DND-41 (cell line): ENCODE measurements around the gene CD79B.

Experiments used
- CTCF ChIP-seq: IDR thresholded peaks from 2 replicates; pipeline ENCODE4 v1.5.1; 2012; ENCODE audit warnings: borderline replicate concordance, low read length, moderate library complexity, mild to moderate bottlenecking; ENCODE audit not compliant: poor library complexity, severe bottlenecking; ENCODE audit errors: extremely low read depth
- EZH2 ChIP-seq: IDR thresholded peaks from 3 replicates; pipeline ENCODE4 v1.6.1; 2012; ENCODE audit warnings: borderline replicate concordance, low read depth, mild to moderate bottlenecking, moderate library complexity, low read length, inconsistent platforms; ENCODE audit not compliant: severe bottlenecking

GRCh38 chr17:63972796-63973195 is 40.7 kb upstream of the CD79B start, which contains the start of gene SCN4A:
- TF ChIP-seq CTCF = no peak
- no peak for TF ChIP-seq EZH2
